Tibial nerve (tissue), 4 donors: ENCODE results near the gene IPO4. TPM values are rescaled to one million over a fixed set of nuclear protein-coding genes. Genes with fewer than 3 reads are reported as not detected.

Source experiments
- DNase-seq, 2 donors: peaks; one replicate each; pipeline ENCODE4 v3.0.0-alpha.2; 2019; ENCODE audit warnings: low spot score in 2 of 2
- H3K27ac ChIP-seq, 4 donors: fragments of 200-600 bp; sonication (generic) in 3 of 4; one replicate each; pipeline ENCODE4 v1.5.1; 2017 to 2019; ENCODE audit warnings: mild to moderate bottlenecking in 1 of 4
- H3K27me3 ChIP-seq, 2 donors: fragments of 200-600 bp; sonication (generic) in 1 of 2; one replicate each; pipeline versions ENCODE4 v1.5.1 to v1.6.0; 2017 to 2019
- H3K36me3 ChIP-seq, 3 donors: fragments of 200-600 bp; sonication (generic); one replicate each; pipeline ENCODE4 v1.5.1; 2018 to 2019
- H3K4me1 ChIP-seq, 4 donors: fragments of 200-600 bp; sonication (generic) in 3 of 4; one replicate each; pipeline ENCODE4 v1.5.1; 2017 to 2019
- H3K4me3 ChIP-seq, 4 donors: fragments of 200-600 bp; sonication (generic) in 3 of 4; one replicate each; pipeline ENCODE4 v1.5.1; 2017 to 2019; ENCODE audit warnings: mild to moderate bottlenecking in 1 of 4, moderate library complexity in 1 of 4
- H3K9me3 ChIP-seq, 4 donors: fragments of 200-600 bp; sonication (generic) in 3 of 4; one replicate each; pipeline ENCODE4 v1.5.1; 2017 to 2019
- EP300 ChIP-seq, 2 donors: sonication (generic); formaldehyde crosslinking; IDR thresholded peaks; one replicate each; pipeline ENCODE4 v1.6.1; 2017; ENCODE audit warnings: antibody characterized with exemption in 2 of 2, mild to moderate bottlenecking in 1 of 2
- POLR2A ChIP-seq, 2 donors: fragments of 450-650 bp; IDR thresholded peaks; one replicate each; pipeline ENCODE4 v1.6.1; 2017; ENCODE audit warnings: antibody characterized with exemption in 2 of 2, mild to moderate bottlenecking in 2 of 2, moderate library complexity in 2 of 2
- WGBS, 2 donors: methylation state at CpG; one replicate each; pipeline ENCODE4 v1.1.5; 2018; 5-methylcytosine and 5-hydroxymethylcytosine counted together
- total RNA-seq, 4 donors: library from RNA; depleted of rRNA; stranded (reverse); fragments of >200 nt; gene quantifications; one replicate each; pipeline ENCODE4 v1.1.0, GENCODE V29; 2016
- TF ChIP-seq, protein P1 (sequence below), 5 experiments: fragments of 200-600 bp in 3 of 5; fragments of 450-650 bp in 2 of 5; sonication (generic) in 3 of 5; IDR thresholded peaks; one replicate each; pipeline ENCODE4 v1.5.1; 2016 to 2019; ENCODE audit warnings: antibody characterized with exemption in 5 of 5, mild to moderate bottlenecking in 3 of 5, moderate library complexity in 2 of 5

IPO4 gene, protein sequence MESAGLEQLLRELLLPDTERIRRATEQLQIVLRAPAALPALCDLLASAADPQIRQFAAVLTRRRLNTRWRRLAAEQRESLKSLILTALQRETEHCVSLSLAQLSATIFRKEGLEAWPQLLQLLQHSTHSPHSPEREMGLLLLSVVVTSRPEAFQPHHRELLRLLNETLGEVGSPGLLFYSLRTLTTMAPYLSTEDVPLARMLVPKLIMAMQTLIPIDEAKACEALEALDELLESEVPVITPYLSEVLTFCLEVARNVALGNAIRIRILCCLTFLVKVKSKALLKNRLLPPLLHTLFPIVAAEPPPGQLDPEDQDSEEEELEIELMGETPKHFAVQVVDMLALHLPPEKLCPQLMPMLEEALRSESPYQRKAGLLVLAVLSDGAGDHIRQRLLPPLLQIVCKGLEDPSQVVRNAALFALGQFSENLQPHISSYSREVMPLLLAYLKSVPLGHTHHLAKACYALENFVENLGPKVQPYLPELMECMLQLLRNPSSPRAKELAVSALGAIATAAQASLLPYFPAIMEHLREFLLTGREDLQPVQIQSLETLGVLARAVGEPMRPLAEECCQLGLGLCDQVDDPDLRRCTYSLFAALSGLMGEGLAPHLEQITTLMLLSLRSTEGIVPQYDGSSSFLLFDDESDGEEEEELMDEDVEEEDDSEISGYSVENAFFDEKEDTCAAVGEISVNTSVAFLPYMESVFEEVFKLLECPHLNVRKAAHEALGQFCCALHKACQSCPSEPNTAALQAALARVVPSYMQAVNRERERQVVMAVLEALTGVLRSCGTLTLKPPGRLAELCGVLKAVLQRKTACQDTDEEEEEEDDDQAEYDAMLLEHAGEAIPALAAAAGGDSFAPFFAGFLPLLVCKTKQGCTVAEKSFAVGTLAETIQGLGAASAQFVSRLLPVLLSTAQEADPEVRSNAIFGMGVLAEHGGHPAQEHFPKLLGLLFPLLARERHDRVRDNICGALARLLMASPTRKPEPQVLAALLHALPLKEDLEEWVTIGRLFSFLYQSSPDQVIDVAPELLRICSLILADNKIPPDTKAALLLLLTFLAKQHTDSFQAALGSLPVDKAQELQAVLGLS
- 10 to 100 TPM; 19.4 to 88.5 (median 26.9) TPM for total RNA-seq

DNA sequence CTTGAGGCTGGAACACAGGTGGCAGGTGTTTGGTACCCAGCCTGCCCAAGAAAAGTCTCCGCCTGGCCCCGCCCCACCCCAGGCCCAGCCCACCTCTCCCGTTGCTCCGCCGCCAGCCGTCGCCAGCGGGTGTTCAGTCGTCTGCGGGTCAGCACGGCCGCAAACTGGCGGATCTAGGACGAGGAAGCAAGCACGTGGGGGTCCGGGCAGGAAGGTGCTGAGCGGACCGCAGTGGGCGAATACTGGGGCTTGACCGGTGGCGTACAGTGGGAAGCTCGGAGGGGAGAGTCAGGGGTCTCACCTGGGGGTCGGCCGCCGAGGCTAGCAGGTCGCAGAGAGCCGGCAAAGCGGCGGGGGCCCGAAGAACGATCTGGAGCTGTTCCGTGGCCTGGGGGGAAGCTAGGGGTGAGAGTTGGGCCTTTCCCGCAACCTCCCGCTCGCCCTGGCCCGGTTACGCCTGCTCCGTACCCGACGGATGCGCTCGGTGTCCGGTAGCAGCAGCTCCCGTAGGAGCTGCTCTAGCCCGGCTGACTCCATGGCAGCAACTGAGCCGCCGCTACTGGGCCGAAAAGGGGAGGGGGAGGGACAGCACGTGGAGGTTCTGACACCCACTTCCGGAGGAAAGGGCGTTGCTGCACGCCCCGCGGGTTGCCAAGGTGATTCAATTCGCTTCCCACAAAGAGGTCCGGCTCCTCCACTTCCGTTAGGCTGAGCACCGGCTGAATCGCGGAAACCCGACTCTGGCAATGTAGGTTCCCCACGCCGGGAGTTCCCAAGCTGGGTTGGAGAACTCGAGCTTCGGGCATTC is at the start of gene IPO4:
Gene IPO4 (minus strand): TSS at position 566 of the 808 bp plus-strand sequence. CDS start 29 bp downstream, at position 537.
- peaks cover 0 to 72% (median 2%) of the 10 kb centered on the region in 3 donors for H3K36me3 ChIP-seq
- peaks cover 0 to 37% (median 11%) of the 10 kb centered on the region in 4 donors for H3K4me1 ChIP-seq
- WGBS, 2 donors, result 0 to 2% methylated on average over 45 to 49 of the region's 65 CpGs

DNA sequence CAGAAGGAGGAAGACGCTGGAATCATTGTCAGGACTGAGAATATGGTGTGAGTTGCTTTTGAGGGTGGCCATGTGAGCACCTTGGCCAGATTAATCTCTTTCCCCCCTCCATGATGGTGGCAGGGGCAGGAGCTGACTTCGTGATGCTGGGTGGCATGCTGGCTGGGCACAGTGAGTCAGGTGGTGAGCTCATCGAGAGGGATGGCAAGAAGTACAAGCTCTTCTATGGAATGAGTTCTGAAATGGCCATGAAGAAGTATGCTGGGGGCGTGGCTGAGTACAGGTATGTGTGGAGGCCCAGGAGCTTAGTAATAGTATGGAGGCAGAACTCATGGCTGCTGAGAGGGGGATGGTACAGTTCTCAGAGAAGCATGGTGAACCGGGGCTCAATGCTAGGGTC is 49.5 kb upstream of the IPO4 start:
- DNase-seq, result no peak
- WGBS, 2 donors, result 84% methylated on average over 5 of the region's 5 CpGs
- Histone ChIP-seq H3K27ac (no peak overlapping the region), H3K9me3 (no peaks in the 10 kb centered on the region), H3K4me3 (no peak overlapping the region), H3K27me3 (no peaks in the 10 kb centered on the region), H3K36me3 (peaks cover 6 to 60% (median 9%) of the 10 kb centered on the region in 3 donors), H3K4me1 (peaks cover 0 to 69% (median 34%) of the 10 kb centered on the region in 4 donors)
- TF ChIP-seq EP300 (IDR thresholded peaks at IDR 0.05) (no peak), POLR2A (IDR thresholded peaks at IDR 0.05) (no peak)
- TF ChIP-seq, protein P1, sequence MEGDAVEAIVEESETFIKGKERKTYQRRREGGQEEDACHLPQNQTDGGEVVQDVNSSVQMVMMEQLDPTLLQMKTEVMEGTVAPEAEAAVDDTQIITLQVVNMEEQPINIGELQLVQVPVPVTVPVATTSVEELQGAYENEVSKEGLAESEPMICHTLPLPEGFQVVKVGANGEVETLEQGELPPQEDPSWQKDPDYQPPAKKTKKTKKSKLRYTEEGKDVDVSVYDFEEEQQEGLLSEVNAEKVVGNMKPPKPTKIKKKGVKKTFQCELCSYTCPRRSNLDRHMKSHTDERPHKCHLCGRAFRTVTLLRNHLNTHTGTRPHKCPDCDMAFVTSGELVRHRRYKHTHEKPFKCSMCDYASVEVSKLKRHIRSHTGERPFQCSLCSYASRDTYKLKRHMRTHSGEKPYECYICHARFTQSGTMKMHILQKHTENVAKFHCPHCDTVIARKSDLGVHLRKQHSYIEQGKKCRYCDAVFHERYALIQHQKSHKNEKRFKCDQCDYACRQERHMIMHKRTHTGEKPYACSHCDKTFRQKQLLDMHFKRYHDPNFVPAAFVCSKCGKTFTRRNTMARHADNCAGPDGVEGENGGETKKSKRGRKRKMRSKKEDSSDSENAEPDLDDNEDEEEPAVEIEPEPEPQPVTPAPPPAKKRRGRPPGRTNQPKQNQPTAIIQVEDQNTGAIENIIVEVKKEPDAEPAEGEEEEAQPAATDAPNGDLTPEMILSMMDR (IDR thresholded peaks at IDR 0.05), result no peak

More for the DNA sequence above, at the start of gene IPO4:
- H3K27ac ChIP-seq, result peak within 1 kb of the TSS; percentile 33 to 87 (median 52)
- H3K27me3 ChIP-seq, result no peaks in the 10 kb centered on the region
- TF ChIP-seq EP300 (IDR thresholded peaks at IDR 0.05) (peak; percentile 91 to 95), POLR2A (IDR thresholded peaks at IDR 0.05) (peak; percentile 24 to 31)
- TF ChIP-seq, protein P1 (IDR thresholded peaks at IDR 0.05), result peak in 1 of 5 experiments; percentile 35
- peak within 1 kb of the TSS; percentile 53 to 86 (median 67) for H3K4me3 ChIP-seq
- H3K9me3 ChIP-seq, result no peaks in the 10 kb centered on the region
- DNase-seq, result peak; percentile 82 to 92

DNA sequence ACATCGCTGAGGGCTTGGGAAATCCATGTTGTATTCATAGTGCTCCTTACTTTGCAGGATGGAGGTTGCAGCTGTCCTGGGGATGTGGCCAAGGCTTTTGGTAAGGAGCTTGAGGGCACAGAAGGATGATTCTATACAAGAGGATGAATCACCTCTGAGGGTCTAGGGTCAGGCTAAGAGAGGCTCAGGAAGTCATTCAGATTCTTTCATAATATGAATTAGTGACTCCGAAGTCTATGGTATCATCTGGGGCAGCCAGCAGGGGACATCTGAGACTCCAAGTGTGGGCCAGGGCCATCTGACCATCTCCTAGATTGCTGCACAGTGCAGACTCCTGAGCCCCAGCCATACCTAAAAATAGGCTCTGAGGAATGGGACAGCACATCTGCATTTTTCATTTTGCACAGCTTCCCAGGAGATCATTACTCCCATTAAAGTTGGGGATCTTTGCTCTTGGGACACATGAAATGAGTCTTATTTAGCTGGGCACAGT is 48.9 kb upstream of the IPO4 start:
- peaks cover 0 to 70% (median 34%) of the 10 kb centered on the region in 4 donors for H3K4me1 ChIP-seq
- peaks cover 6 to 60% (median 9%) of the 10 kb centered on the region in 3 donors for H3K36me3 ChIP-seq
- no peaks in the 10 kb centered on the region for H3K27me3 ChIP-seq
- no peak for TF ChIP-seq EP300 (IDR thresholded peaks at IDR 0.05)
- TF ChIP-seq, protein P1 (IDR thresholded peaks at IDR 0.05), result no peak
- no peak for TF ChIP-seq POLR2A (IDR thresholded peaks at IDR 0.05)
- H3K9me3 ChIP-seq, result no peaks in the 10 kb centered on the region
- WGBS, 2 donors, result 92 to 97% methylated on average over 2 of the region's 2 CpGs
- no peak overlapping the region for H3K4me3 ChIP-seq
- no peak overlapping the region for H3K27ac ChIP-seq
- no peak for DNase-seq

DNA sequence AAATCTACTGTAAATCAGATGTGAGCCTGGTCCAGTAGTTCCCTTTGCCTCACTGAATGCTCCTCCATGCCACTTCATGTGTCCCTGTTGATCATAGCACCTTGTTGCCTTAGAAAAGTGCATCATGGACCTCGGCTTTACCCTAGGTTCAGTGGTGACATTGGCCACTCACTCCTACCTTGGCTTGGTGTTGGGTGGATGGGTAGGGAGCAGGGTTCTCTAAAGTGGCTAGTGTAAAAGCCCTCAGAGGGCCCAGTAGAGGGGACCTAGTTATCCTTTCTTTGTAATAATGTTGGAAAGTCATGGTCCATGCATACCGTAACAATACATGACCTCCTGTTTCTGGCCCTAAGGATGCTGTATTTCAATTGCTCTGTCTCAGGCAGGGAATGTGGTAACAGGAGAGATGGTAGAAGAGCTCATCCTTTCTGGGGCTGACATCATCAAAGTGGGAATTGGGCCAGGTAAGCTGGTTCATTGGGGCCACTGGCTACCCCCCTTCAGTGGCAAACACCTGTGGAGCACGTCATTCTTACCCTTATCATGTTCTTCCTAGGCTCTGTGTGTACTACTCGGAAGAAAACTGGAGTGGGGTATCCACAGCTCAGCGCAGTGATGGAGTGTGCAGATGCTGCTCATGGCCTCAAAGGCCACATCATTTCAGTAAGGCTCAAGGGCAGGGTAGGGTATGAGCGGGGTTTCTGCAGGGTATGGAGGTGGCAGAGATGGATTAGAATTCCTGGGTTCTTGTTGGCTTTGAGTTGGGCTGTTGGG is 48.3 kb upstream of the IPO4 start:
- WGBS, 2 donors, result 91 to 96% methylated on average over 6 of the region's 6 CpGs
- TF ChIP-seq, protein P1 (IDR thresholded peaks at IDR 0.05), result no peak
- TF ChIP-seq POLR2A (IDR thresholded peaks at IDR 0.05) (no peak), EP300 (IDR thresholded peaks at IDR 0.05) (no peak)
- no peak for DNase-seq

More for the DNA sequence above, 48.3 kb upstream of the IPO4 start:
- H3K4me1 ChIP-seq, result peaks cover 0 to 70% (median 34%) of the 10 kb centered on the region in 4 donors
- H3K36me3 ChIP-seq, result peaks cover 6 to 60% (median 9%) of the 10 kb centered on the region in 3 donors
- no peak overlapping the region for H3K27ac ChIP-seq
- no peaks in the 10 kb centered on the region for H3K9me3 ChIP-seq
- no peaks in the 10 kb centered on the region for H3K27me3 ChIP-seq
- H3K4me3 ChIP-seq, result no peak overlapping the region
